Measurements from ENCODE around the gene TSPEAR. TPM values are rescaled to one million over a fixed set of nuclear protein-coding genes. Genes with fewer than 3 reads are reported as not detected.
A peak's percentile ranks its signal among the peaks of the same experiment; 100 is the strongest.

The TSPEAR gene
- total and polyA plus RNA-seq, 2 of the 13 experiments (the other 11 are each of a cell fraction or from before 2014, with no cell fraction given): 0.07 to 0.32 TPM

GRCh38 chr21:44515359-44516165, 195.8 kb downstream of the TSPEAR start (continued):
- TF ChIP-seq NONO (IDR thresholded peaks at IDR 0.05) (no peak), NONO (CRISPR knock-in tag; conservative IDR thresholded peaks at IDR 0.05) (peak; percentile 66; the same call in 1 of the 2 replicates), ZNF629 (CRISPR knock-in tag; conservative IDR thresholded peaks at IDR 0.05) (peak; percentile 77), ZNF646 (CRISPR knock-in tag; IDR thresholded peaks at IDR 0.05) (0 out of 2 replicates have a peak, but pooled peaks have one; percentile 37), HNRNPL (IDR thresholded peaks at IDR 0.05; ENCODE audit: low read depth, low read length) (0 out of 2 replicates have a peak, but pooled peaks have one; percentile 52), KDM2A (CRISPR knock-in tag; IDR thresholded peaks at IDR 0.05; ENCODE audit: borderline replicate concordance, low read depth) (peak; percentile 34; the same call in 1 of the 2 replicates), ZBTB8A (CRISPR knock-in tag; IDR thresholded peaks at IDR 0.05; ENCODE audit: borderline replicate concordance, low read depth) (no peak)
